K562 (cell line): Measurements from ENCODE around the gene CRACR2B. TPM values are rescaled to one million over a fixed set of nuclear protein-coding genes. Genes with fewer than 3 reads are reported as not detected.

Experiments
- AFF4 ChIP-seq: sonication (generic); formaldehyde crosslinking; IDR thresholded peaks from 2 replicates; pipeline ENCODE4 v1.8.0; 2023; ENCODE audit warnings: mild to moderate bottlenecking, missing genetic modification reagents
- ATF6 ChIP-seq: sonication (generic); formaldehyde crosslinking; IDR thresholded peaks from 2 replicates; pipeline ENCODE4 v1.4.0; 2020; ENCODE audit warnings: mild to moderate bottlenecking, missing genetic modification reagents
- EZH2 ChIP-seq: IDR thresholded peaks from 2 replicates; pipeline ENCODE4 v1.6.1; 2012; ENCODE audit warnings: low read depth, mild to moderate bottlenecking, inconsistent platforms, low read length, borderline replicate concordance
- HDAC1 ChIP-seq, 2 experiments: fragments of 450-650 bp; IDR thresholded peaks; 2 replicates each; pipeline ENCODE4 v1.6.1; 2016 to 2017; ENCODE audit warnings: inconsistent platforms in 1 of 2, mild to moderate bottlenecking in 1 of 2, moderate library complexity in 1 of 2
- HNRNPH1 ChIP-seq: fragments of 200-400 bp; formaldehyde crosslinking; optimal IDR thresholded peaks from 2 replicates; pipeline ENCODE3; 2017; ENCODE audit warnings: low read depth, mild to moderate bottlenecking, low read length, moderate library complexity
- MEIS2 ChIP-seq: fragments of 450-650 bp; IDR thresholded peaks from 2 replicates; pipeline ENCODE4 v1.6.1; 2014; ENCODE audit warnings: mild to moderate bottlenecking; ENCODE audit not compliant: partially characterized antibody
- MNT ChIP-seq, 2 experiments: fragments of 450-650 bp; conservative IDR thresholded peaks; 2 replicates each; pipeline ENCODE4 v1.6.1; 2017; ENCODE audit warnings: mild to moderate bottlenecking in 2 of 2, moderate library complexity in 2 of 2
- MYBL2 ChIP-seq, 2 experiments: fragments of 450-650 bp in 1 of 2; sonication (generic) in 1 of 2; formaldehyde crosslinking in 1 of 2; IDR thresholded peaks; 2 replicates each; pipeline versions ENCODE4 v1.6.1 to v1.8.1; 2017 to 2022; ENCODE audit warnings: borderline replicate concordance in 1 of 2, inconsistent platforms in 1 of 2, low read depth in 1 of 2, mild to moderate bottlenecking in 1 of 2, missing genetic modification reagents in 1 of 2, moderate library complexity in 1 of 2
- SIX5 ChIP-seq, 2 experiments: IDR thresholded peaks; 2 replicates each; pipeline ENCODE4 v1.6.1; 2011; ENCODE audit warnings: low read length in 2 of 2, borderline replicate concordance in 1 of 2, low read depth in 1 of 2, mild to moderate bottlenecking in 1 of 2, moderate library complexity in 1 of 2; ENCODE audit not compliant: insufficient read depth in 1 of 2
- SMARCB1 ChIP-seq: IDR thresholded peaks from 2 replicates; pipeline ENCODE4 v1.6.1; 2011; ENCODE audit warnings: improper control_type of control experiment, low read depth; ENCODE audit not compliant: insufficient read length
- STAT6 ChIP-seq: sonication (generic); formaldehyde crosslinking; IDR thresholded peaks from 2 replicates; pipeline ENCODE4 v1.8.1; 2023; ENCODE audit warnings: mild to moderate bottlenecking, missing genetic modification reagents
- ZNF740 ChIP-seq, 3 experiments: fragments of 200-800 bp in 1 of 3; sonication (Bioruptor generic) in 1 of 3; sonication (generic) in 1 of 3; formaldehyde crosslinking in 1 of 3; IDR thresholded peaks; 2 replicates each; pipeline versions ENCODE4 v1.6.1 to v1.8.0; 2016 to 2022; ENCODE audit warnings: mild to moderate bottlenecking in 2 of 3, missing compliant biosample characterization in 2 of 3, missing genetic modification characterization in 2 of 3, missing genetic modification reagents in 1 of 3
- polyA plus RNA-seq, 8 experiments: library from polyadenylated mRNA; depleted of rRNA in 4 of 8; stranded (reverse) in 5 of 8; unstranded in 3 of 8; fragments of >200 nt; fragmentation: Nextera tagmentation in 2 of 8; fragmentation: Illumina TruSeq in 1 of 8; extraction: Ambion mirVana in 2 of 8; extraction: Trizol in 1 of 8; gene quantifications; 2 replicates each; pipeline versions ENCODE4 v1.2.1 to v1.2.3, GENCODE V29; 2011 to 2014; ENCODE audit warnings: inconsistent platforms in 1 of 8, missing spikeins in 1 of 8
- total RNA-seq, 7 experiments: library from RNA; depleted of rRNA in 6 of 7; stranded (reverse); fragments of >200 nt in 6 of 7; fragmentation: Illumina TruSeq in 2 of 7; extraction: Trizol in 2 of 7; gene quantifications; 2 replicates each; pipeline versions ENCODE4 v1.2.1 to v1.2.3, GENCODE V29; 2011 to 2021; ENCODE audit warnings: low replicate concordance in 1 of 7

Gene CRACR2B
- total and polyA plus RNA-seq, 9 of the 15 experiments (the other 6 are each of a cell fraction or from before 2014, with no cell fraction given): 0.10 to 51.0 (median 6.0) TPM

- TF ChIP-seq EZH2 (no peak), MEIS2 (no peak), STAT6 (no peak), HNRNPH1 (no peak), SIX5 (IDR thresholded peaks at IDR 0.05; ENCODE audit: borderline replicate concordance in 1 of 2, insufficient read depth in 1 of 2, low read depth in 1 of 2, low read length in 2 of 2) (no peak), SMARCB1 (no peak), ZNF740 (CRISPR knock-in tag; IDR thresholded peaks at IDR 0.05) (no peak), ZNF740 (tag; IDR thresholded peaks at IDR 0.05) (no peak), MYBL2 (IDR thresholded peaks at IDR 0.05; ENCODE audit: low read depth) (no peak), MYBL2 (CRISPR knock-in tag; IDR thresholded peaks at IDR 0.05; ENCODE audit: borderline replicate concordance) (no peak), AFF4 (CRISPR knock-in tag) (no peak), MNT (conservative IDR thresholded peaks at IDR 0.05) (peak in 1 of 2 experiments; percentile 55; a peak in 2 of 4 replicates), HDAC1 (IDR thresholded peaks at IDR 0.05) (peak in 1 of 2 experiments; percentile 7; a peak in 1 of 4 replicates), ATF6 (CRISPR knock-in tag) (no peak)
Observed at GRCh38 chr11:819129-819931, 8.4 kb upstream of the CRACR2B start (continued).
